ENCODE results near the gene OR6C76.
"Not testable (repeated sequence)": the region's sequence is repeated elsewhere in the genome, so short reads cannot be mapped to it uniquely, and the experiment has no call there.

OR6C76 gene

DNA sequence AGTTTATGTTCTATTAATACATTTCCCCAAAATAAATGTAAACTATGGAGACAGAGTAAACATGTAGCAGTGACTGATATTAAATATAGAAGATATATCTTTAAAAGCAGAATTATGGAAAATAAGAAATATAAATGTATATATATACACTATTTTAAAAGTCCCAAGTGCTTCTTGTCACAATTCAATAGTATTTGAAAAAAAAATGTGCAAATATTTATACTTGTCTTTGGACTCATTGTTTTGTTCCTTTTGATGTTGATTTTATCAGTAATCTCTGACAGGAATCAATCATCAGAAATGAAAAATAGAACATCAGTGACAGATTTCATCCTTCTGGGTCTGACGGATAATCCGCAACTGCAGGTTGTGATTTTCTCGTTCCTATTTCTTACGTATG lies at the start of gene OR6C76:
TSS of gene OR6C76 (plus strand) at position 301 of the 400 bp plus-strand sequence. CDS start at position 301, 0 bp downstream.
- no peak for DNase-seq

DNA sequence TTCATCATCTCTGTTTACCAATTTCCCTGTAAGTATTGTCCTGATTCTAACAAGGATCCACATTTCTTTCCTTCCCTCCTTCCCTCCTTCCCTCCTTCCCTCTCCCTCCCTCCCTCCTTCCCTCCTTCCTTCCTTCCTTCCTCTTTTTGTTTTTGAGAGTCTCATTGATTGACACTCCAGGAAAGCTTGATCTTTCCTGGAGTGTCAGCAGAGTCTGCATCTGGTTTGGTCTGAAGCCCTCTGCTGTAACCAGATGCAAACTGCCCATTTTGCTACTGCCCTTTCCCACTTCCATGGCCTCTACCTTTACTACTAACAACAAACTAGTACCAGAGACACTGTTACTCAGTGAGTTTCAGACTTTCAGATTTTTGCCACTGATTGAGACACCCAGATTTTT lies 40.2 kb upstream of the OR6C76 start:
- no peak for DNase-seq

DNA sequence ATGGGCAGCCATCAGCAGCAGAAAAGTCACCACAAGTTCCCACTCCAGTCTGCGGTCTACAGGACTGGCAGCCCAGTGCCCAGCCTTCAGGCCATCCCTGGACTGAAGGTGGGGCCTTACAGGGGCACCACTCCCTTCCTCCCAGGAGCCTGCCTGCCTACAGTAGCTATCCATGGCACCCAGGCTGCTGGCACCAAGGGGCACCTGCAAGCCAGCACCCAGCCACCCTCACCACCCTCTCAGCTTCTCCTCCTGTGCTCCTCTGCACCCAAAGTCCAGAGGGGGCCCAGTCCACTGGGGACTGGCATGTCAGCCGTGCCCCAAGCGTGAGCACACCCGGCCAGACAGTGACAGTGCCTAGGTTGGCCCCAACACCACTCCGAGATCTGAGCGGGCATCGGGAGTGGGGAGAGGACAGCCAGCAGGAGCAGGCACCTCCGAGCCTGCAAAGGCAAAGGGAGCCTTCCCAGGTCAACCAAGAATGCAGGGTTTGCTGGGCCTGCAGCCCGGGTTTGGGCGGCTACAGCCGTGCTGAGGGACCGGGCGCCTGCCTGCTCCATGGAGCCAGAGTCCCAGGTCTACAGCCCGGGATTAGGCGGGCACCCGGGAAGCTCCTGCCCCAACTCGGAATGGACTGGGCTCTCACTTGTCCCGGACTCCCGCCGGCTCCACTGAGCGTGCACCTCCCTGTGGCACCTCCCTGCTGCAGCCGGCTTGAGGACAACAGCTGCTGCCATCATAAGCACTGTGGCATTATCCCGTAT lies 33.8 kb upstream of the OR6C76 start:
- no peak for DNase-seq

DNA sequence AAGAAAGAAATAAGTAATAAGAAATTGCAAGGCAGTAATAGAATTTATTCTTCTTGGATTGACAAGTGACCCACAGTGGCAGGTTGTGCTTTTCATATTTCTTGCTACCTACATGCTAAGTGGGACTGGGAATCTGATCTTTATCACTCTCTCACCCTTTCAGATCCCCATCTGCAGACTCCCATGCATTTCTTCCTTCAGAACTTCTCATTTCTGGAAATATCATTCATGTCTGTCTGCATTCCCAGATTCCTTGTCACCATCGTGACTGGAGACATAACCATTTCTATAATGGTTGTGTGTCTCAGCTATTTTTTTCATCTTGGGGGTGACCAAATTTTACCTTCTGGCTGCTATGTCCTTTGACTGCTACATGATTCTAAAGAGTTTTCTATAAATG lies 29.7 kb upstream of the OR6C76 start:
- DNase-seq: no peak

DNA sequence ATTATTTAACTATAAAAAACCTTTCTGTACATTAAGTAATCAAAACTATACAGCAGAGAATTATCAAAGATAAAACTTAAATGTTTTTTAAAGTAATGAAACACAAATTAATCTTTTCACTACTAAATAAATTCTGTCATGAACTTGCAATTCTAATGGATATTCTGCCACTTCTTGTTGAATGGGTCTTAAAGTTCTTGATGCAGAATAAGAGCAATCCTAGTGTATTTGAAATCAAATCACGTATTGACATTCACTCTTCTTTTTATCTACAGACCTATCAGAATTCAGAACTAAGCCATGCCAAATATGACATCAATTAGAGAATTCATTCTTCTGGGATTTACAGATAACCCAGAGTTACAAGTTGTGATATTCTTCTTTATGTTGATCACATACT lies 25.8 kb upstream of the OR6C76 start, which contains the start of gene OR6C65:
TSS of gene OR6C65 (plus strand) at position 301 of the 400 bp plus-strand sequence. CDS start at position 301, 0 bp downstream.
- no peak for DNase-seq

DNA sequence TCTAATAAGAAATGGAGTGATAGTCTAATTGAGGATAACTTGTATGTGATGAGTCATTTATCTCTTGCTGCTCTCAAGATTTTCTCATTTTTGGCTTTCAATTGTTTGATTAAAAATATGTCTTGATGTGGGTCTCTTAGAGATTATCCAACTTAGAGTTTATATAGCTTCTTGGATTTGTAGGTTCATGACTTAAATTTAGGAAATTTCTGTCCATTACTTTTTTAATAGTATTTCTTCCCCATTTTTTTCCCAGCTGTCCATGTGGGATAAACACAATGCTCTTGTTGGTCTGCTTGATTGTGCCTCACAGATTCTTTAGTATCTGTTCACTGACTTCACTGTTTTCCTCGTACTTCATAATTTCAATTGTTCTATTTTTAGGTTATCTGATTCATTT lies 18.2 kb upstream of the OR6C76 start:
- no peak for DNase-seq

DNA sequence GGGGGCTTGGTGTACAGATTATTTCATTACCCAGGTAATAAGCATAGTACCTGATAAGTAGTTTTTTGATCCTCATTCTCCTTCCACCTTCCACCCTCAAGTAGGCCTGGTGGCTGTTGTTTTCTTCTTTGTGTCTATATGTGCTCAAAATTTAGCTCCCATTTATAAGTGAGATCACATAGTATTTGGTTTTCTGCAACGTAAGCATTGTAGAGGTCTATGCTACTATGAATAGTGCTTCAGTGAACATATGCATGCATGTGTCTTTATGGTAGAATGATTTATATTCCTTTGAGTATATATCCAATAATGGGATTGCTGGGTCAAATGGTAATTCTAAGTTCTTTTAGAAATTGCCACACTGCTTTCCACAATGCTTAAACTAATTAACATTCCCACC lies 16.9 kb upstream of the OR6C76 start:
- not testable (repeated sequence) for DNase-seq

DNA sequence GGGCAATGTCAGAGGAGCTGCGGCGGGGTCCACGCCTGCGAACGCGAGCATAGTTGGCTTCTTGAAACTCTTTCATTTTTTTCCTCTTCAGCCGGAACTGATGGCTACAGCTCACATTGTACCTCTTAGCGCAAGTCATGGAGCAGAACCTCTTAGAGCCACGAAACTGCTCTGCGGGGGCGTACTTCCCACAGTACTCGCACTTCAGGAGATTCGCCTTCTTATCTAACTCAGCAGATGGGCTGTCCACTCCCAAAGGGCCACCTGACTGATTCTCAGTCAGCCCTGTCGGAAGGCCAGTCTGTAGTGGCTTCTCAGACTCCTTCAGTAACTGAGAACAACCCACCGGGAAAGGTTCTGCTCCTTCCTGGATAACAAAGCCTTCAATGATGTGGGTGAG lies 13.9 kb upstream of the OR6C76 start:
- DNase-seq: not testable (repeated sequence)

DNA sequence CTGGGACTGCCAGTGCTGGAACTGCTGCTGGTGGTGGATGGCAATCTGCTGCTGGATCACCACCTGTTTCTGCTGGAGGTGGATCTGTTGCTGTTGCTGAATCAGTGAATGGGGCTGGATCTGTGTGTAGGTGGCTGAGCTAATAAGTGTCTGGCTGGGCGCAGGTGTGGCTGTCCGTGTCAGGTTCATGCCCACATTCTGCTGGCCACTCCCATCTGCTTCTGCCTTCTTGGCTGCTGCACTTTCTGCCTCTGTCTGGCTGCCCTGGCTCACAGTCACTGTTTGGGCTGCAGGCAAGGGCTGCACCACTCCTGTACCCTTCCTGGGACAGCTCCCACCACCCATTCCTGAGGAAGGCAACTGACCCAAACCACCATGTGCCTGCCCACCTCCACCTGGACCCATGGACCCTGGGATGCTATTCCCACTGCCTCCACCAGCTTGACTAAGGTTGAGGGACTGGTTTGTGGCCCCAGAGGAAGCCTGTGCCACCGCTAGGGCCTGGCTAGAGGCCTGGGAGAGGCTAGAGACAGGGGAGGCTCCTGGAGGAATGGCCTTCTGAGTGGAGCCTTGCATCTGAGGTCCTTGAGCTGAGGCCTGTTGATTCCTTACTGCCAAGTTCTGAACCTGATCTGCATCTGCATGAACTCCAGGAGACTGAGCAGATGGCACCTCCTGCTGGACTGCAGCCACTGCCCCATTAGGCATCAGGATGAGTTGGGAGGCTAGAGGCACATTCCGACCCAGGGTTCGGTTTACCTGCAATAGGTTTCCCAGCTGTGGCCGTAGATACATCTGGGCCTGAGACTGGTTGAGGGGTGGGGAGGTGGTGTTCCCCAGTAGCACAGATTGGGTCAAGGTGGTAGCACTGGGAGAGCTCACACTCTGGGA lies 12.3 kb upstream of the OR6C76 start:
- not testable (repeated sequence) for DNase-seq

DNA sequence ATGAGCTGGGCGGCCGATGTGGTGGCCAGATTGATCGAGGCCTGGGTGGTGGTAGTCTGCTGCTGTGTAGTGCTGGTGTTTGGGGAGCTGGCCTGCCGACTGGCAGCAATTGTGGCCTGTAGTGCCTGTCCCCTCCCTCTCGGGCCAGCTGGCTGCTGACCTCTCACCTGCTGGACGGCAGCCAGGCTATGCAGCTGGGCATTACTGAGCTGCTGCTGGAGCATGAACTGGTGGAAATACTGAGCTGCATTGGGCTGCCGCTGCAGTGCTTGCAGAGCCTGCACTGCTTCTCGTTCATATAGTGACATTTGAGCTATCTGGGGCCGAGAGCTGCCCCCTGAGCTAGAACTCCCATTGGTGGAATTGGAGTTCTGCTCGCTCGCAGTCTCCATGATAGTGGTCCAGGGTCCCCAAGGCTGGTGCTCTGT lies 11.6 kb upstream of the OR6C76 start:
- not testable (repeated sequence) for DNase-seq

DNA sequence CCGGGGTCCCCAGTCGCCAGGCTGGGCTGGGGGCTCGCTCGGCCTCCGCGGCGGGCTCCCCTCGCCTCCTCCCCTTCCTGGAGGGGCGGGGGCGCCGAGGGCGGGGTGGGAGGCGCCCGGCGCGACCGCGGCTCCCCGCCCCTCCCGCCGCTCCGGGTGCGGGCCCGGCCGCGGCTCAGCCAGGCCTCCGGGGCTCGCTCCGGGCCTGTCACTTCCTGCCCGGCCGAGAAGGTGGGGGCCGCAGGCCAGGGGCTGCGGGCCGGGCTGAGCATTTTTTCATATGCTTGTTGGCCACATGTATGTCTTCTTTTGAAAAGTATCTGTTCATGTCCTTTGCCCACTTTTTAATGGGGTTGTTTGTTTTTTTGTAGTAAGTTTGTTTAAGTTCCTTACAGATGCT lies 11.2 kb upstream of the OR6C76 start:
- DNase-seq: not testable (repeated sequence)

DNA sequence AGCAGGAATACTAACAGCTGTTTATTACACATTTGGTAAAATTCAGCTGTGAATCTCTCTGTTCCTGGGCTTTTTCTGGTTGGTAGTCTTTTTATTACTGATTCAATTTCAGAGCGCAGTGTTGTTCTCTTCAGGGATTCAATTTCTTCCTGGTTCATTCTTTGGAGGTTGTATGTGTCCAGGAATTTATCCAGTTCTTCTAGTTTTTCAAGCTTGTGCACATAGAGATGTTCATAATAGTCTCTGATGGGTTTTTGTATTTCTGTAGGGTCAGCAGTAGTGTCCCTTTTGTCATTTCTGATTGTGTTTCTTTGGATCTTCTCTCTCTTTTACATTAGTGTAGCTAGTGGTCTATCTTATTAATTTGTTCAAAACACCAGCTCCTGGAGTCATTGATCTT lies 9.1 kb upstream of the OR6C76 start:
- no peak for DNase-seq

DNA sequence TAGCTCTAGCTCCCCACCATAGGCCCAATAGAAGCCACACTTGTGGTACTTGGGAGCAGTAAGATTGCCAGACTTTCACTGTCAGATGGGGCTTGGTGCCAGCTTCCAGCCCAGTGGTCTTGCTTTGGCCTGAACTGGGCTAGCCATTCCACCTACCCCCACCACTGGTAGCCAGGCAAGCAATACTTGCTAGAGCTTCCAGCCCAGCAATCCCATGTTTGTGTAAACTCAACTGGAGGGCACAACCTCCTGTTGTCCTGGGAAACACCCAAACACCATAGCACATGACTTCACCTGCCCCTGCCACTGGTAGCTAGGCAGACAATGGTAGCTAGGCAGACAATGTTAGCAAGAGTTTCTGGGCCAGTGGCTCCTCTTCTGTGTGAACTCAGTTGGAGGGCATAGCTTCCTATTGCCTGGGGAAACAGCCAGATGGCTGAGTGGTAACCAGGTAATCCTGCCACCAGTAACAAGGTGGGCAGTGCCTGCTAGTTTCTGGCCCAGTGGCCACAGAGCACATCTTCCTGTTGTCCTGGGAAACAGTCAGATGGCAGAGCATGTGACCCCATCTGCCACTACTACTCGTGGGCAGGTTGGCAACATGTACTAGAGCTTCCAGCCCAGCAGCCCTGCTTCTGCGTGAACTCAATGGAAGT lies 5.6 kb upstream of the OR6C76 start:
- no peak for DNase-seq

DNA sequence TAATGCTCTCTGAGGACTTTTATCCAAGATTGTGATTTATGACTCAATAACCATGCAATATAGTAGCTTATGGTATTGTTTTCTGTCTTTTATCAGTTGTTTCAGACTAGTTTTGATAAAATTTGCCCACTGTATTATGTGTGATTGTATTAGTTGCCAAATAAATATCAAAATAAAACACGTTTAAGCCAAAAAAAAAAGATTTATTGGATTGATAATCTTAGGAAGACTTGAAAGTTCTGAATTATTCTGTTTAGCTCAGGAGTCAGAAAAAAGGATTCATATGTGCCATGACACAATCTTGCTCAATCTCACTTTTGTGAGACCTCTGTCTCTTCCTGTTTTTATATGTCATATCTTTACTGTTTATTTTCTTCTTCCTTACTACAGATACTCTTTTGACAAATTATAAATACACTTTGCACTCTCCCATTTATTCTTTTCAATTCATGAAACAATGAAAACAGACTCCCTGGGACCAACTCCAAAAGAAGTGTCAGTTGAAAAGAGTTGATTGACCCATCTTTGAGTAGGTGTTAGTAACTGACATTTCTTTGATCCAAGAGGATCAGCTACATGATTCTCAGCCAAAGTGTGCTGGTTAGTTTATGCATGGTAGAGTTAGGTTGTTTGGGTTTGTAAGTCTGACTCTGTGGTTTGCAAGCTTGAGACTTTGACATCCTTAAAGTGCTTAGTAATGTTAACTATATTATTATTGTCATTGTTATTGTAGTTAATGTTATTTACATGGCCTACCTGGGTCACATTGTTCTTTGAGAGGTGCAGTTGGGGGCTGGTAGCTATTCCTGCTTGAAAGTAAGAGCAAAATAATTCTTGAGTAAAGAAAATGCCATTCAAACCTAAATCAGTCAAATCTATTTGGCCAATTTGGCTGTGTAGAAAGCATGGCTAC lies 2.5 kb downstream of the OR6C76 start:
- DNase-seq: no peak

DNA sequence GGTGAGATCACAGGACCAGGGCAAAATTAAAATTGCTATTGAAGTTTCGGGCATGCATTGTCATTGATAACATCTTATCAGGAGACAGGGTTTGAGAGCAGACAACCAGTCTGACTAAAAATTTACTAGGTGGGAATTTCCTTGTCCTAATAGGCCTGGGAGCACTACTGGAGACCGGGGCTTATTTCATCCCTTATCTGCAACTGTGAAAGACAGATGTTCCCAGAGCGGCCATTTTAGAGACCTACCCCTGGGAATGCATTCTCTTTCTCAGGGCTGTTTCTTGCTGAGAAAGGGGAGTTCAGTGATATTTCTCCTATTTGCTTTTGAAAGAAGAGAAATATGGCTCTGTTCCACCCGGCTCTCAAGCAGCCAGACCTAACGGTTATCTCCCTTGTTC lies 15.2 kb downstream of the OR6C76 start:
- not testable (repeated sequence) for DNase-seq

DNA sequence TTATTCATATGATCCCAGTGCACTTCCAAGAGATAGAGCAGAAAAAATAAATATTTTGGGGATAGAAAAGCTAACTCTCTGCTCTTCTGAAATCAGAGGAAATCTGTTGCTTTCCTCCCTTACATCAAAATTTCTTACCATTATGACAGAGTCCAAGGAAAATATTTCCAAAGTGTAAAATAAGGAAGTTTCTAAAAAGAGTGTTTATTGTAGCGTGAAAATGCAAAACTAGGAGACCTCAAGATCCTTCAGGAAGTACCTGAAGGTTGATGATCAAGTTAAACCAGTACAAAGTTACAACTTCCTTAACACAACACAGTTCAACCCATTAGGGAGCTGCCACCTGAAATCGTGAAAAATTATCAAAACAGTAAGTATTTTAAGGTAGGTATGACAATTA lies 17.7 kb downstream of the OR6C76 start, which contains the start of gene OR6C2:
TSS of gene OR6C2 (plus strand) at position 301 of the 400 bp plus-strand sequence. CDS start 8,138 bp downstream, outside the sequence.
- no peak for DNase-seq

DNA sequence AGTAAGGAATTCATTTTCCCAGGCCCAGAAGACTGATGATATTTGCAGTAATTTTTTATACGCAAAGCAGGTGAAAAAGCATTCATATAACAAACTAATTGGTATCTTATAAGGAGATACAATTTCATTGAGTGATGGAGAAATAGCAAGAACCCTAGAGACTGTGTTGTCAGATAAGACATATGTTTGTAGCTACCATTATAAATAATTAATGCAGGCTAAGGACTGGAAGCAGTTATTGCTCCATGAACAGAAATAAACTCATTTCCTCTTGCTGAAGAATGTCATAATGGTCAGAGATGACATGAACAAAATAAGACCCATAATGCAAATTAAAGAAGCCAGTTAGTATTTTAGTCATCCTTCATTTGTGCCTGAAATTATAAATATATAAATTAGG lies 19.3 kb downstream of the OR6C76 start:
- no peak for DNase-seq

DNA sequence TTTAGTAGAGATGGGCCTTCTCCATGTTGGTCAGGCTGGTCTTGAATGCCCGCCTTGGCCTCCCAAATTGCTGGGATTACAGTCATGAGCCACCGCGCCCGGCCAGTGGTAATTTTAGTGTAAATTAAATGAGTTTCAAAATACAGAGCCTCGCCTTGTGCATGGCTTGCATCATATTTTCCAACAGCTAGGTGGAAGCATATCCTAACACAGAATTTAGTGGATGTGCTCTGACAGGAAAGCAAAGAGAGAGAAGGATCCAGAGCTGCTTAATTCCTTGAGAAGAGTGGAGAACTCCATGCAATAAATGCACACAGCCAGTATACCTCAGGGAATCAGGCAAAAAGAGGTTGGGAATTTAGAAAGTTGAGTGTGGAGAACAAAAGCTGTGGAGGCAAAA lies 20.3 kb downstream of the OR6C76 start:
- no peak for DNase-seq

DNA sequence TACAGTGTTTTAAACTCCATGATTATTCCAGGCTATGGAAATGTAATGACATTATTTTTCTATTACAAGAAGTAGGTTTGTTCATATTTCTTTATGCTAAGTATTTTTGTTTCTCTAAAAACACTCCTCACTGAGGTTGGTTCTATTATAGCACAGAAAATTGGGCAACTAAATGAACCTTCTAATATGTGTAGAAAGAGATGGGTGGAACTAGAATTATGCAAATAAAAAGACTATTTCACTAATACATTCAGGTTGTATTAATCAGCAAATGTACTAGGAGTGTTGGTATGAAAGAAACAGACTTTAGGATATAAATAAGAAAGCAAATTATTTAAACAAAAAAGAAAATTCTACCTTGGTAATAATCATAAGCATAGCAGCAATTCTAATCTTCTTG lies 22.8 kb downstream of the OR6C76 start:
- no peak for DNase-seq

DNA sequence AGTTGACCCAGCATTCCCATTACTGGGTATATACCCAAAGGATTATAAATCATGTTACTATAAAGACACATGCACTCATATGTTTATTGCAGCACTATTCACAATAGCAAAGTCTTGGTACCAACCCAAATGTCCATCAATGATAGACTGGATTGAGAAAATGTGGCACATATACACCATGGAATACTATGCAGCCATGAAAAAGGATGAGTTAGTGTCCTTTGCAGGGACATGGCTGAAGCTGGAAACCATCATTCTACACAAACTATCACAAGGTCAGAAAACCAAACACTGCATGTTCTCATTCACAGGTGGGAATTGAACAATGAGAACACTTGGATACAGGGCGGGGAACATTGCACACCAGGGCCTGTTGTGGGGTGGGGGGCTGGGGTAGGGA lies 38.9 kb downstream of the OR6C76 start:
- DNase-seq: not testable (repeated sequence)

DNA sequence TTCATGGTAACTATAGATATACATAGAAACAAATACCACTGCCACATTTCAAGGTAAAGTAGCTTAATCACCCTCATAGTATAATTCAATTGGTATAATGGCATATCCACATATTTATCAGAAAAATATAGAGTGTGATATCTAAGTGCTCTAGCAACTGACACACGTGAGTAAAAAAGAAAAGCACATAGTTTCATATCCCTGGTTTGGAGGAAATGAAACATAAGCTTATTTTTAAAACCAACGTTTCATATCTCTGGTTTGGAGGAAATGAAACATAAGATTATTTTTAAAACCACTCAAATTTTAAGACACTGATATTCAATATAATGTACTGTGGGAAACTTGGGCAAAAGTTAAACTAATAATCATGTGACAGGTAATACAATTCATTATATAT lies 41.8 kb downstream of the OR6C76 start:
- DNase-seq: no peak

DNA sequence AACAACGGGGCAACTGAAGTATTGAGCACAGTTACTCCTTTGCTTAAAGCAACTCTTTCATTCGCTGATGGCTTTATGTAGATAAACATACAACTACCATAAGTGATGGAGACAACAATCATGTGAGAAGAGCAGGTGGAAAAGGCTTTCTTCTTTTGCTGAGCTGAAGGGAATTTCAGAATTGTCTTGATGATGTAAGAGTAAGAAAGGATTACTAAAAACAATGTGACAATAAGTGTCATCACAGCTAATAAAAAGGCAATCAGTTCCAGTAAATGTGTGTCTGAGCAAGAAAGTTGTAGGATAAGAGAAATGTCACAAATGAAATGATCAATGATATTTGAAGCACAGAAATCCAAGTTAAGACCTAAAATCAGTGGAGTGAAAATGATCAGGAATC lies 43.2 kb downstream of the OR6C76 start:
- DNase-seq: no peak

Measured in KG1 (cell line).